GM20000 (cell line): ENCODE results near the gene DDX39B.
A peak's percentile ranks its signal among the peaks of the same experiment; 100 is the strongest.

Experiments
- DNase-seq: peaks from one replicate; pipeline ENCODE4 v3.0.0; 2012; ENCODE audit warnings: low spot score
- TF ChIP-seq, protein P1 (sequence below): IDR thresholded peaks from 2 replicates; pipeline ENCODE4 v1.5.1; 2012; ENCODE audit warnings: mild to moderate bottlenecking, control low read depth; ENCODE audit errors: extremely low read depth, missing control alignments

DDX39B gene

DNA sequence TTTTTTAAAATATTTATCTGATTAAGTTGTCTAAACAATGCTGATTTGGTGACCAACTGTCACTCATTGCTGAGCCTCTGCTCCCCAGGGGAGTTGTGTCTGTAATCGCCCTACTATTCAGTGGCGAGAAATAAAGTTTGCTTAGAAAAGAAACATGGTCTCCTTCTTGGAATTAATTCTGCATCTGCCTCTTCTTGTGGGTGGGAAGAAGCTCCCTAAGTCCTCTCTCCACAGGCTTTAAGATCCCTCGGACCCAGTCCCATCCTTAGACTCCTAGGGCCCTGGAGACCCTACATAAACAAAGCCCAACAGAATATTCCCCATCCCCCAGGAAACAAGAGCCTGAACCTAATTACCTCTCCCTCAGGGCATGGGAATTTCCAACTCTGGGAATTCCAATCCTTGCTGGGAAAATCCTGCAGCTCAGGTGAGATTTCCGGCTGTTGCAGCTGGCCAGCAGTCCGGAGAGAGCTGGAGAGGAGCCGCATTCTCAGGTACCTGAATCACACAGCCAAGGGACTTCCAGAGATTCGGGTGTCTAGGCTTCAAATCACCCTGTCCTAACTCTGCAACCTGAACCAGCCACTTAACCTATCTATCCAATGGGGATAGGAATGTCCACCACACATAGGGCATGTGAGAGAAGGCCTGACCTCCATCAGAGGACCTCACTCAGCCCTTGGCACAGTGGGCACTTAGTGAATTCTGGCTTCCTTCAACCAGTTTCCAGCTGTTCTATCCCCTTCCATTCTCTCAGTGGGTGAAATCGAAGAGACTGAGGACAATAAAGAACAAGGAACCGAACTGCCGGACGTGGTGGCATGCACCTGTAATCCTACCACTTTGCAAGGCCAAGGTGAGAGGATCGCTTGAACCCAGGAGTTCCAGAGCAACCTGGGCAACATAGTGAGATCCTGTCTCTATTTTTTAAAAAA, 36.6 kb upstream of the DDX39B start:
- TF ChIP-seq, protein P1, sequence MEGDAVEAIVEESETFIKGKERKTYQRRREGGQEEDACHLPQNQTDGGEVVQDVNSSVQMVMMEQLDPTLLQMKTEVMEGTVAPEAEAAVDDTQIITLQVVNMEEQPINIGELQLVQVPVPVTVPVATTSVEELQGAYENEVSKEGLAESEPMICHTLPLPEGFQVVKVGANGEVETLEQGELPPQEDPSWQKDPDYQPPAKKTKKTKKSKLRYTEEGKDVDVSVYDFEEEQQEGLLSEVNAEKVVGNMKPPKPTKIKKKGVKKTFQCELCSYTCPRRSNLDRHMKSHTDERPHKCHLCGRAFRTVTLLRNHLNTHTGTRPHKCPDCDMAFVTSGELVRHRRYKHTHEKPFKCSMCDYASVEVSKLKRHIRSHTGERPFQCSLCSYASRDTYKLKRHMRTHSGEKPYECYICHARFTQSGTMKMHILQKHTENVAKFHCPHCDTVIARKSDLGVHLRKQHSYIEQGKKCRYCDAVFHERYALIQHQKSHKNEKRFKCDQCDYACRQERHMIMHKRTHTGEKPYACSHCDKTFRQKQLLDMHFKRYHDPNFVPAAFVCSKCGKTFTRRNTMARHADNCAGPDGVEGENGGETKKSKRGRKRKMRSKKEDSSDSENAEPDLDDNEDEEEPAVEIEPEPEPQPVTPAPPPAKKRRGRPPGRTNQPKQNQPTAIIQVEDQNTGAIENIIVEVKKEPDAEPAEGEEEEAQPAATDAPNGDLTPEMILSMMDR = no peak
- DNase-seq = peak; percentile 12

DNA sequence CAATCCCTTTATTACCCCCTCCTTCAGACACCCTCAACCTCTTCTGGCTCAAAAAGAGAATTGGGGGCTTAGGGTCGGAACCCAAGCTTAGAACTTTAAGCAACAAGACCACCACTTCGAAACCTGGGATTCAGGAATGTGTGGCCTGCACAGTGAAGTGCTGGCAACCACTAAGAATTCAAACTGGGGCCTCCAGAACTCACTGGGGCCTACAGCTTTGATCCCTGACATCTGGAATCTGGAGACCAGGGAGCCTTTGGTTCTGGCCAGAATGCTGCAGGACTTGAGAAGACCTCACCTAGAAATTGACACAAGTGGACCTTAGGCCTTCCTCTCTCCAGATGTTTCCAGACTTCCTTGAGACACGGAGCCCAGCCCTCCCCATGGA, 35.8 kb upstream of the DDX39B start:
- DNase-seq = no peak
- TF ChIP-seq, protein P1 = no peak

DNA sequence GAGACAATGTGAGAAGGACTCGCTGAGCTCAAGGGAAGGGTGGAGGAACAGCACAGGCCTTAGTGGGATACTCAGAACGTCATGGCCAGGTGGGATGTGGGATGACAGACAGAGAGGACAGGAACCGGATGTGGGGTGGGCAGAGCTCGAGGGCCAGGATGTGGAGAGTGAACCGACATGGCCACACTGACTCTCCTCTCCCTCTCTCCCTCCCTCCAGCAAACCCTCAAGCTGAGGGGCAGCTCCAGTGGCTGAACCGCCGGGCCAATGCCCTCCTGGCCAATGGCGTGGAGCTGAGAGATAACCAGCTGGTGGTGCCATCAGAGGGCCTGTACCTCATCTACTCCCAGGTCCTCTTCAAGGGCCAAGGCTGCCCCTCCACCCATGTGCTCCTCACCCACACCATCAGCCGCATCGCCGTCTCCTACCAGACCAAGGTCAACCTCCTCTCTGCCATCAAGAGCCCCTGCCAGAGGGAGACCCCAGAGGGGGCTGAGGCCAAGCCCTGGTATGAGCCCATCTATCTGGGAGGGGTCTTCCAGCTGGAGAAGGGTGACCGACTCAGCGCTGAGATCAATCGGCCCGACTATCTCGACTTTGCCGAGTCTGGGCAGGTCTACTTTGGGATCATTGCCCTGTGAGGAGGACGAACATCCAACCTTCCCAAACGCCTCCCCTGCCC, 35.2 kb upstream of the DDX39B start:
- TF ChIP-seq, protein P1 = no peak
- DNase-seq = peak; percentile 61

GRCh38 chr6:31575952-31576685, 34.3 kb upstream of the DDX39B start:
- TF ChIP-seq, protein P1 = no peak
- peak; percentile 31 for DNase-seq

GRCh38 chr6:31575335-31575901, 33.6 kb upstream of the DDX39B start, which contains the start of gene TNF:
TNF (plus strand) TSS chr6:31575565; CDS start chr6:31575742, 177 bp downstream.
- TF ChIP-seq, protein P1 = no peak
- peak; percentile 81 for DNase-seq

DNA sequence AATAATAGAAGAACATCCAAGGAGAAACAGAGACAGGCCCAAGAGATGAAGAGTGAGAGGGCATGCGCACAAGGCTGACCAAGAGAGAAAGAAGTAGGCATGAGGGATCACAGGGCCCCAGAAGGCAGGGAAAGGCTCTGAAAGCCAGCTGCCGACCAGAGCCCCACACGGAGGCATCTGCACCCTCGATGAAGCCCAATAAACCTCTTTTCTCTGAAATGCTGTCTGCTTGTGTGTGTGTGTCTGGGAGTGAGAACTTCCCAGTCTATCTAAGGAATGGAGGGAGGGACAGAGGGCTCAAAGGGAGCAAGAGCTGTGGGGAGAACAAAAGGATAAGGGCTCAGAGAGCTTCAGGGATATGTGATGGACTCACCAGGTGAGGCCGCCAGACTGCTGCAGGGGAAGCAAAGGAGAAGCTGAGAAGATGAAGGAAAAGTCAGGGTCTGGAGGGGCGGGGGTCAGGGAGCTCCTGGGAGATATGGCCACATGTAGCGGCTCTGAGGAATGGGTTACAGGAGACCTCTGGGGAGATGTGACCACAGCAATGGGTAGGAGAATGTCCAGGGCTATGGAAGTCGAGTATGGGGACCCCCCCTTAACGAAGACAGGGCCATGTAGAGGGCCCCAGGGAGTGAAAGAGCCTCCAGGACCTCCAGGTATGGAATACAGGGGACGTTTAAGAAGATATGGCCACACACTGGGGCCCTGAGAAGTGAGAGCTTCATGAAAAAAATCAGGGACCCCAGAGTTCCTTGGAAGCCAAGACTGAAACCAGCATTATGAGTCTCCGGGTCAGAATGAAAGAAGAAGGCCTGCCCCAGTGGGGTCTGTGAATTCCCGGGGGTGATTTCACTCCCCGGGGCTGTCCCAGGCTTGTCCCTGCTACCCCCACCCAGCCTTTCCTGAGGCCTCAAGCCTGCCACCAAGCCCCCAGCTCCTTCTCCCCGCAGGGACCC, 32.6 kb upstream of the DDX39B start:
- TF ChIP-seq, protein P1 = peak; percentile 12
- DNase-seq = peak; percentile 17
